VCaP (cell line): ENCODE data around the gene GRK4.
"Not testable (repeated sequence)": the region's sequence is repeated elsewhere in the genome, so short reads cannot be mapped to it uniquely, and the experiment has no call there.

Experiments used
- H3K27ac ChIP-seq: fragments of 450-650 bp; 2 replicates; pipeline ENCODE4 v1.5.1; 2017
- CTCF ChIP-seq: fragments of 450-650 bp; conservative IDR thresholded peaks from 2 replicates; pipeline ENCODE4 v1.5.1; 2017; ENCODE audit warnings: mild to moderate bottlenecking, moderate library complexity

The GRK4 gene

GRCh38 chr4:2954358-2955185 is 8.8 kb upstream of the GRK4 start:
- H3K27ac ChIP-seq: no peak overlapping the region

GRCh38 chr4:2955186-2956044 is 8.0 kb upstream of the GRK4 start:
- 0 out of 2 replicates have a peak overlapping the region, but pooled peaks have one; percentile 10 for H3K27ac ChIP-seq

More at GRCh38 chr4:2954358-2955185, 8.8 kb upstream of the GRK4 start:
- no peak for TF ChIP-seq CTCF

- H3K27ac ChIP-seq: peak overlapping the region; percentile 67
- no peak for TF ChIP-seq CTCF
Measured at GRCh38 chr4:2958446-2958845, 4.9 kb upstream of the GRK4 start.

- H3K27ac ChIP-seq: not testable (repeated sequence)
Measured at GRCh38 chr4:2960450-2960849, 2.9 kb upstream of the GRK4 start.

GRCh38 chr4:2961421-2961810 is 2.0 kb upstream of the GRK4 start:
- H3K27ac ChIP-seq: peak overlapping the region; percentile 91
- TF ChIP-seq CTCF: no peak

- no peak for TF ChIP-seq CTCF
- H3K27ac ChIP-seq: peak overlapping the region; percentile 91
Measured at GRCh38 chr4:2961811-2962441, 1.4 kb upstream of the GRK4 start.

GRCh38 chr4:2962614-2963174 is 677 bp upstream of the GRK4 start:
- no peak for TF ChIP-seq CTCF
- peak overlapping the region; percentile 91 for H3K27ac ChIP-seq

- TF ChIP-seq CTCF: no peak
- H3K27ac ChIP-seq: peak overlapping the region; percentile 91
Measured at GRCh38 chr4:2963966-2964471, 648 bp downstream of the GRK4 start.
